Endodermal cell (in vitro differentiated cells): ENCODE data around the gene FTO. TPM values are rescaled to one million over a fixed set of nuclear protein-coding genes. Genes with fewer than 3 reads are reported as not detected.

Experiments used
- DNase-seq: peaks from one replicate; pipeline ENCODE4 v3.0.0-alpha.2; 2017
- H3K27ac ChIP-seq: 2 replicates; pipeline ENCODE4 v1.5.1; 2013; ENCODE audit warnings: mild to moderate bottlenecking, low read depth, low read length, moderate library complexity
- H3K27me3 ChIP-seq: 2 replicates; pipeline ENCODE4 v1.6.1; 2013; ENCODE audit warnings: mild to moderate bottlenecking, low read length, moderate library complexity; ENCODE audit not compliant: insufficient read depth, control insufficient read depth, poor library complexity, severe bottlenecking
- H3K36me3 ChIP-seq: 2 replicates; pipeline ENCODE4 v1.7.0; 2013; ENCODE audit warnings: mild to moderate bottlenecking, low read length, moderate library complexity; ENCODE audit not compliant: control insufficient read depth, insufficient read depth
- H3K4me1 ChIP-seq: one replicate; pipeline ENCODE4 v1.7.0; 2013; ENCODE audit warnings: low read length; ENCODE audit not compliant: control insufficient read depth, insufficient read depth
- H3K4me3 ChIP-seq: 2 replicates; pipeline ENCODE4 v1.5.1; 2013; ENCODE audit warnings: mild to moderate bottlenecking, low read length, moderate library complexity
- H3K9ac ChIP-seq: 2 replicates; pipeline ENCODE4 v1.6.1; 2013; ENCODE audit warnings: mild to moderate bottlenecking, low read length, moderate library complexity; ENCODE audit not compliant: poor library complexity, severe bottlenecking; ENCODE audit errors: extremely low read depth
- H3K9me3 ChIP-seq: 2 replicates; pipeline ENCODE4 v1.6.1; 2013; ENCODE audit warnings: mild to moderate bottlenecking, low read length, moderate library complexity; ENCODE audit not compliant: control insufficient read depth
- H3K27ac Mint-ChIP-seq: 2 replicates; pipeline ENCODE4 v1.8.0; 2020; ENCODE audit warnings: mixed read lengths
- H3K27me3 Mint-ChIP-seq: 2 replicates; pipeline ENCODE4 v1.8.0; 2021; ENCODE audit warnings: mild to moderate bottlenecking, mixed read lengths; ENCODE audit not compliant: insufficient read depth
- H3K36me3 Mint-ChIP-seq: 2 replicates; pipeline ENCODE4 v1.8.0; 2020; ENCODE audit warnings: low read depth, mixed read lengths
- H3K4me1 Mint-ChIP-seq: 2 replicates; pipeline ENCODE4 v1.8.0; 2020; ENCODE audit warnings: mixed read lengths
- H3K4me3 Mint-ChIP-seq: 2 replicates; pipeline ENCODE4 v1.8.0; 2020; ENCODE audit warnings: mild to moderate bottlenecking, moderate library complexity, mixed read lengths
- H3K9me3 Mint-ChIP-seq: 2 replicates; pipeline ENCODE4 v1.8.0; 2020; ENCODE audit warnings: mild to moderate bottlenecking, mixed read lengths
- CTCF ChIP-seq: fragments of 200-600 bp; sonication (generic); conservative IDR thresholded peaks from 2 replicates; pipeline ENCODE4 v1.5.0; 2021; ENCODE audit warnings: antibody characterized with exemption, mild to moderate bottlenecking
- WGBS, 2 experiments: methylation state at CpG; one replicate each; pipeline versions ENCODE4 v1.1.5 to v1.1.7; 2013; ENCODE audit warnings: missing lambda C conversion rate in 2 of 2, mixed read lengths in 1 of 2; ENCODE audit not compliant: insufficient coverage in 1 of 2, insufficient read length in 1 of 2; 5-methylcytosine and 5-hydroxymethylcytosine counted together
- total RNA-seq, 2 donors: library from RNA; stranded (reverse); fragmentation: NEBNext Ultra II Directional in 1 of 2; extraction: Animal tissue kit (Norgen Biotek cat#: 25700) in 1 of 2; gene quantifications; 2 replicates in 1 of 2; 3 replicates in 1 of 2; pipeline ENCODE4 v1.2.1, GENCODE V29; 2021

The FTO gene
- total RNA-seq, 2 donors from 2014 or later, result 80.3 to 102 TPM

GRCh38 chr16:54200720-54201119 is 496.8 kb downstream of the FTO start:
- WGBS, 2 experiments, result 94% methylated on average over 1 of the region's 1 CpG; no CpG with 5 or more reads in 1 of the 2 experiments
- Mint-ChIP-seq H3K27me3 (peaks cover 58% of the 10 kb centered on the region), H3K36me3 (no peaks in the 10 kb centered on the region), H3K9me3 (no peaks in the 10 kb centered on the region), H3K4me3 (no peak overlapping the region), H3K4me1 (peaks cover 12% of the 10 kb centered on the region), H3K27ac (no peak overlapping the region)
- H3K9ac ChIP-seq, result no peak overlapping the region
- no peaks in the 10 kb centered on the region for H3K27me3 ChIP-seq
- no peaks in the 10 kb centered on the region for H3K36me3 ChIP-seq
- no peak for TF ChIP-seq CTCF
- no peak overlapping the region for H3K27ac ChIP-seq
- no peak overlapping the region for H3K4me3 ChIP-seq
- no peaks in the 10 kb centered on the region for H3K9me3 ChIP-seq
- no peaks in the 10 kb centered on the region for H3K4me1 ChIP-seq
- no peak for DNase-seq

DNA sequence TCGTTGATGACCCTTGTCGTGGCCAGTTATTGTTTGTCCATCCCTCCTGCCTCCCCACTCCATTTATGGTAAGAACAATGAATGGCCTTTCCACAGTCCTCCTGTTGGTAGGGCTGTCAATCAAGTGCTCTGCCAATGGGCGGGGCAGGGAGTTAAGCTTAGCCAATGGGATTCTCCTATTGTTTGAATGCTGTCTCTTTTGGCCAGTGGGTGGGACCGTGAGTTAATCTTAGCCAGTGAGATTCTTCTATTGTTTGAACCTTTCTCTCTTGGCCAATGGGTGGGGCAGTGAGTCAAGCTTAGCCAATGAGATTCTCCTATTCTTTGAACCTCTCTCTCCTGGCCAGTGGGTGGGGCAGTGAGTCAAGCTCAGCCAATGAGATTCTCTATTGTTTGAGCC is 497.2 kb downstream of the FTO start:
- DNase-seq, result no peak
- H3K4me1 Mint-ChIP-seq, result peaks cover 12% of the 10 kb centered on the region
- H3K27me3 ChIP-seq, result no peaks in the 10 kb centered on the region
- WGBS, 2 experiments, result 87 to 92% methylated on average over 3 to 4 of the region's 4 CpGs
- no peak for TF ChIP-seq CTCF
- H3K36me3 ChIP-seq, result no peaks in the 10 kb centered on the region
- no peaks in the 10 kb centered on the region for H3K36me3 Mint-ChIP-seq
- H3K27ac Mint-ChIP-seq, result no peak overlapping the region
- H3K4me3 Mint-ChIP-seq, result no peak overlapping the region
- H3K9me3 ChIP-seq, result no peaks in the 10 kb centered on the region
- H3K9me3 Mint-ChIP-seq, result no peaks in the 10 kb centered on the region
- H3K9ac ChIP-seq, result no peak overlapping the region
- H3K27ac ChIP-seq, result no peak overlapping the region
- H3K27me3 Mint-ChIP-seq, result peaks cover 55% of the 10 kb centered on the region
- no peak overlapping the region for H3K4me3 ChIP-seq
- no peaks in the 10 kb centered on the region for H3K4me1 ChIP-seq

Other genes starting within 250 kb of the FTO start
- gene AKTIP, start 200.9 kb upstream of the FTO start, total RNA-seq, result 10 to 100 TPM; 18.3 to 21.3 TPM
- gene RPGRIP1L, start 297 bp upstream of the FTO start, total RNA-seq, result 10 to 100 TPM; 15.9 to 19.8 TPM